Prostate gland (tissue), 2 donors: ENCODE measurements around the gene MTFR2. TPM values are rescaled to one million over a fixed set of nuclear protein-coding genes. Genes with fewer than 3 reads are reported as not detected.

Experiments
- DNase-seq: peaks from one replicate; pipeline ENCODE4 v3.0.0-alpha.2; 2019; ENCODE audit warnings: low spot score
- H3K27ac ChIP-seq, 2 donors: fragments of 200-600 bp; sonication (generic); 2 replicates each; pipeline ENCODE4 v1.5.1; 2017 to 2019
- H3K27me3 ChIP-seq: fragments of 200-600 bp; sonication (generic); replicated peaks from 2 replicates; pipeline ENCODE4 v1.5.1; 2019; ENCODE audit not compliant: insufficient read depth
- H3K36me3 ChIP-seq, 2 donors: fragments of 200-600 bp; sonication (generic); 1 replicate in 1 of 2; 2 replicates in 1 of 2; pipeline versions ENCODE4 v1.5.1 to v1.8.1; 2017 to 2019
- H3K4me1 ChIP-seq: fragments of 200-600 bp; sonication (generic); replicated peaks from 2 replicates; pipeline ENCODE4 v1.5.1; 2019
- H3K4me3 ChIP-seq, 2 donors: fragments of 200-600 bp; sonication (generic); 2 replicates each; pipeline ENCODE4 v1.5.1; 2017 to 2019
- H3K9me3 ChIP-seq: fragments of 200-600 bp; sonication (generic); 2 replicates; pipeline ENCODE4 v1.5.1; 2017
- CTCF ChIP-seq, 4 experiments: fragments of 200-600 bp in 2 of 4; fragments of 450-650 bp in 2 of 4; sonication (generic) in 2 of 4; IDR thresholded peaks; 1 replicate in 3 of 4; 2 replicates in 1 of 4; pipeline ENCODE4 v1.5.1; 2016 to 2019; ENCODE audit warnings: antibody characterized with exemption in 4 of 4, mild to moderate bottlenecking in 2 of 4, moderate library complexity in 2 of 4
- POLR2A ChIP-seq: fragments of 450-650 bp; IDR thresholded peaks from one replicate; pipeline ENCODE4 v1.6.1; 2016; ENCODE audit warnings: antibody characterized with exemption, mild to moderate bottlenecking
- POLR2AphosphoS5 ChIP-seq: sonication (generic); formaldehyde crosslinking; IDR thresholded peaks from one replicate; pipeline ENCODE4 v1.6.1; 2017; ENCODE audit warnings: antibody characterized with exemption
- WGBS: methylation state at CpG from one replicate; pipeline ENCODE4 v1.1.5; 2018; 5-methylcytosine and 5-hydroxymethylcytosine counted together
- intact Hi-C: fragments of 100-400 bp; cut with DNase I; formaldehyde crosslinking; loops from one replicate; pipeline ENCODE4 v1.14.2; 2022
- total RNA-seq, 2 donors: library from RNA; depleted of rRNA; stranded (reverse); fragments of >200 nt; gene quantifications; one replicate each; pipeline ENCODE4 v1.1.0, GENCODE V29; 2016

Gene MTFR2
- total RNA-seq, 2 donors from 2014 or later, result 1.1 to 2.9 TPM

- intact Hi-C loops, result no loop called here
- no peaks in the 10 kb centered on the region for H3K36me3 ChIP-seq
- H3K27ac ChIP-seq, result no peak overlapping the region
- WGBS, result 65% methylated on average over 1 of the region's 1 CpG
- DNase-seq, result no peak
- no peaks in the 10 kb centered on the region for H3K27me3 ChIP-seq
- TF ChIP-seq CTCF (IDR thresholded peaks at IDR 0.05) (no peak), POLR2AphosphoS5 (no peak), POLR2A (no peak)
- no peaks in the 10 kb centered on the region for H3K4me1 ChIP-seq
- H3K4me3 ChIP-seq, result no peak overlapping the region
- H3K9me3 ChIP-seq, result no peaks in the 10 kb centered on the region
Observed at GRCh38 chr6:136181861-136182260, 68.2 kb downstream of the MTFR2 start.

DNA sequence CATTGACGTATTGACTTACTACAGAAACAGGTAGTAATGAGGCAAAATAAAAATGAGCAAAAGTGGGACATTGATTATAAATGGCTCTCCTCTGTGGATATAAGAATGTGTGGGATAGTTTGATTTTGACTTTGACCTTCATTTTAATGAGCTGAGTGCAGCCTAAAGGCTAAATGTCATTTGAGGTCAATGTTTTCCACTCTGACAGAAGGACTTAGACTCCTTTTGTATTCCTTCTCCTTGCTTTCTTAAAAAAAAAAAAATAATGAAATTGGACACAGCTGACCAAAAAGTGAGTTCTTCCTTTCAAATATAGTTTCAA is 68.6 kb downstream of the MTFR2 start:
- no peak overlapping the region for H3K4me3 ChIP-seq
- H3K9me3 ChIP-seq, result no peaks in the 10 kb centered on the region
- no peak for DNase-seq
- WGBS, result 41% methylated on average over 1 of the region's 1 CpG
- intact Hi-C loops, result no loop called here
- H3K27ac ChIP-seq, result no peak overlapping the region
- no peaks in the 10 kb centered on the region for H3K4me1 ChIP-seq
- no peak for TF ChIP-seq POLR2A
- no peak for TF ChIP-seq CTCF (IDR thresholded peaks at IDR 0.05)
- TF ChIP-seq POLR2AphosphoS5, result no peak
- H3K36me3 ChIP-seq, result no peaks in the 10 kb centered on the region
- no peaks in the 10 kb centered on the region for H3K27me3 ChIP-seq

Other genes starting within 250 kb of the MTFR2 start
- gene BCLAF1, start 39.5 kb upstream of the MTFR2 start, total RNA-seq, result 100 to 1,000 TPM in 1 of 2 donors, 10 to 100 TPM in 1; 83.0 to 136 TPM